Measurements from ENCODE around the gene KCNJ16.

The KCNJ16 gene

DNA sequence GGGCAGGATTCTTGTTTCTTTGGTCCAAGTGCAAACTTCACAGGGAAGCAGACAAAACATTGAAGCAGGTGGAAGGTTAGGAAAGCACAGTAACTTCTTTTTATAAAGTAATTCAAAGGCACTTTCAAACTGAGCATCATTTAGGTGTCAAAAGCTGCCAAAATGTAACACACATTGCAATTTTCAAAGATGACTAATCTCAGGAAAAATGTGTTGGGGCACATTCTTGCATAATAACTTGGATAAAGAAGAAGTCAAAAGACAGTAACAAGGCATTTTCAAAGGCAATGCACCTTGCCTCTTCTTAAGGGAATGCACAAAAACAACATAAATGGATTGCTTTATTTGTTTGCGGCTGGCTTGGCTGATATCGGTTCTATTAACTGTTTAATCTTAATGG lies 97.9 kb downstream of the KCNJ16 start:
- DNase-seq, result no peak

DNA sequence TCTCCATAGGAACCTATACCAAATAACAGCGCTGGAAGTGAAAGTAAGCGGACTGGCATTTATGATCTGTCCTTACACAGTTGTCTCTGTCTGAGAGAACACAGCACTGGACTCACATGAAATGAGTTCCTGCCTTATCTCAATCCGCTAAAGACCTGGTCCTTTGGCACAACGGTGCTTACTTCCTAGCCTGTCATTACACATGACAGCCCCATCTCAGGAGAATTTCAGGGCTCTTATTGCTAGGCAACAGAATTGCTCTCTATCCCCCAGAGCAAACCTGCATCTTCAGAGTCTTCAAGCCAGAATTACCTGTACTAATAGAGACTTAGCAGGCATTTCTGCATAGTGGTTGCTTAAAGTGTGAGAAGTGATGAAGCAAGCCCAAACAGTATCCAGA lies 98.7 kb downstream of the KCNJ16 start:
- DNase-seq, result no peak

DNA sequence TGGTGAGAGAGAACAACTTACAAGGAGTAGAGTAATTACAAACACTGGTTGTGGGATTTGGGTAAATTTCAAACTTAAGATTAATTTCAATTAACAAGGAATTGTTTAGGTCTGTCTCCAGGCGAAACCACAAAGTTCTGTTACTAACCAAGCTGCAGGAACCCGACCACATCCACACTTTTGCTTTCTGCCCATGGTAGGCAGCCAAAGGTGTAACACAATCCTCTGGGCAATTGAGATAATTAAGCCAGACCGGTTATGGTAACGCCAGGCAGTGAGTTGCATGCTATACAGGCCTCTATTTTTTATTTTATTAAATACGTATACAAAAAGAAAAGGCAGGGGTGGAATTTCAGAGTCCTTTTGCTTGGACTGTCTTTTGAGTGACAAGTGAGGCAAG lies 106.4 kb downstream of the KCNJ16 start:
- no peak for DNase-seq

DNA sequence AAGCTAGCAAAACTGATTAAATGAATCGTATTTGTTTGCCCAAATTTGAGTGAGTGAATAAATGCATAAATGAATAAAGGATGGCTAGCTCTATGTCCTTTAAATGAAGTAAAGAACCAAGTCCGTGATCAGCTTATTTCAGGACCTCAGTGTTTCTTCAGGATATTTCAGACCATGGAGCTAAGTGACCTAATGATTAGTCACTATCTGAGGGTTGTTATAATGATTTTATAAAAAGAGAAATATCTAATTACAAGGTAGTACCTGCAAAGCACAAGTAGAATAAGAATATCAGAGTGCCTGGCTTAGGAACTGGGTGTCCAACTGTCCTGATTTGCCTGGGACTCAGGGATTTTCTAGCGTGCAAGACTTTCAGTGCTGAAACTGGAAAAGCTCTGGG lies 106.8 kb downstream of the KCNJ16 start:
- no peak for DNase-seq

DNA sequence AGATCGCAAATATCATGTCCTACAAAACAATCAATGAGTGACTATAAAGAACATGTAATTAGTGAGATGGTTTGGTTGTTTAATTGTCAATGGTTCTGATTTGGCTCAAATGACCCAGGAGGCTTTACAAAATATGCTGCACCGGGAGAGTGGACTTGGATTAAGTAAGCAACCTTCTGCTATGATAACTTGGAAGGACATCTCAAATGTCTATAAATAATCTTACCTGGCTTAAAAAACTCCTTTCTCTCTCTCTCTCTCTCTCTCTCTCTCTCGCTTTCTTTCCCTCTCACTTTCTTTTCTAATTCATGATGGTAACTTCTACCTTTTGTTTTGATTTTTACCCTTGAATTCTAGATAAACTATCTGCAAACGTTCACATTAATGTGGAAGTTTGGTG lies 108.5 kb downstream of the KCNJ16 start:
- DNase-seq, result no peak

DNA sequence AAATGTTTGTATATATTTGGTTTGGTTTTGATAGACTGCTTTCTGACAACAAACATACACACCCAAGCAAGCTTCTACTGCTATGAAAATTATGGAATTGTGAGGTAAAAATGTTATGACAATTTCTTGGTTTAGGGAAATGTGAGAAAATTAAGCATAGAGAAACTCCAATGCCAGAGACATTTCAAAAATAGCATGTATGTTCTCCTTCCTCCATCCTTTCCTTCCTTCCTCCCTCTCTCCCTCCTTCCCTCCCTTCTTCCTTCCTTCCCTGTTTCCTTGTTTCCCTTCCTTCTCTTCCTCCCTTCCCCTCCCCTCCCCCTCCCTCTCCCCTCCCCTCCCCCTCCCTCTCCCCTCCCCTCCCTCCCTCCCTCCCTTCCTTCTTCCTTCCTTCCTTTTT lies 109.2 kb downstream of the KCNJ16 start:
- DNase-seq, result no peak

DNA sequence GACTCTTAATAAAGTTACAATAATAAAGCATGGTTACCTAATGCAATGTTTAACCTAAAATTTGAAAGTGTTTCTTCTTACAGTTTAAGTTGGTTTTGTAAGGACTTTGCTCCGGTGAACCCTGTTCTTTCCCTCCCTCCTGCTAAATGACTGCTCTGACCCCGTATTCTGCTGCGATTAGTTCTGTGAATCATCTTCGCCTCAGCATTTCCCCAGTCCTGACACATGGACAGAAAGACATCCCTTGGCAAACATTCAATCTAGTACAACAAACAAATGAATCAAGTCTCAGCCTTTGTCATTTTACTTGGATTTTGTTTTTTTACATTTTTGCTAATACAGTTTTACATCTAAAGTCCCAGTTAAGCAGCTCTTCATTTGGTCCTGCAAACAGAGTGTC lies 109.7 kb downstream of the KCNJ16 start:
- DNase-seq, result no peak
